KMS-11 (cell line): Measurements from ENCODE around the gene AK6.

Experiments used
- H2AFZ ChIP-seq: fragments of 200-600 bp; sonication (generic); 2 replicates; pipeline ENCODE4 v1.6.1; 2016; ENCODE audit warnings: antibody characterized with exemption, mixed run types, low read depth
- H3K27ac ChIP-seq: fragments of 200-600 bp; sonication (generic); 2 replicates; pipeline ENCODE4 v1.6.1; 2016; ENCODE audit warnings: mild to moderate bottlenecking, mixed run types
- H3K27me3 ChIP-seq: fragments of 200-600 bp; sonication (generic); 2 replicates; pipeline ENCODE4 v1.6.1; 2017; ENCODE audit warnings: mild to moderate bottlenecking, low read depth, mixed run types, moderate library complexity; ENCODE audit not compliant: insufficient read depth
- H3K36me3 ChIP-seq: fragments of 200-600 bp; sonication (generic); 2 replicates; pipeline ENCODE4 v1.6.1; 2017; ENCODE audit warnings: mild to moderate bottlenecking, mixed run types; ENCODE audit not compliant: insufficient read depth
- H3K4me1 ChIP-seq: fragments of 200-600 bp; sonication (generic); 2 replicates; pipeline ENCODE4 v1.6.1; 2016; ENCODE audit warnings: mild to moderate bottlenecking, low read depth, mixed run types; ENCODE audit not compliant: poor library complexity, severe bottlenecking
- H3K4me2 ChIP-seq: fragments of 200-600 bp; sonication (generic); 2 replicates; pipeline ENCODE4 v1.7.0; 2016; ENCODE audit warnings: mild to moderate bottlenecking, mixed run types
- H3K4me3 ChIP-seq: fragments of 200-600 bp; sonication (generic); IDR thresholded peaks from 2 replicates; pipeline ENCODE4 v1.6.1; 2017; ENCODE audit warnings: low read depth, low read length, mixed read lengths; ENCODE audit not compliant: insufficient read depth
- H3K79me2 ChIP-seq: fragments of 200-600 bp; sonication (generic); 2 replicates; pipeline ENCODE4 v1.6.1; 2016; ENCODE audit warnings: low read depth, mixed run types; ENCODE audit not compliant: insufficient read depth
- H3K9ac ChIP-seq: fragments of 200-600 bp; sonication (generic); 2 replicates; pipeline ENCODE4 v1.6.1; 2016; ENCODE audit warnings: mild to moderate bottlenecking, mixed run types
- H4K20me1 ChIP-seq: fragments of 200-600 bp; sonication (generic); 2 replicates; pipeline ENCODE4 v1.6.1; 2016; ENCODE audit warnings: mild to moderate bottlenecking, mixed run types; ENCODE audit not compliant: insufficient read depth
- TF ChIP-seq, protein P1 (sequence below): fragments of 200-600 bp; sonication (generic); conservative IDR thresholded peaks from 2 replicates; pipeline ENCODE4 v1.6.1; 2017; ENCODE audit warnings: low read depth, mild to moderate bottlenecking, antibody characterized with exemption, low read length, moderate library complexity, mixed read lengths

The AK6 gene

GRCh38 chr5:69367697-69368279 is 1.5 kb downstream of the AK6 start:
- no peak overlapping the region for H3K4me3 ChIP-seq
- H2AFZ ChIP-seq = no peak overlapping the region
- peak overlapping the region; percentile 85 for H3K4me2 ChIP-seq
- H4K20me1 ChIP-seq = no peaks in the 10 kb centered on the region
- no peaks in the 10 kb centered on the region for H3K27me3 ChIP-seq
- peaks cover 83% of the 10 kb centered on the region for H3K79me2 ChIP-seq
- peak overlapping the region; percentile 98; the same call in 1 of the 2 replicates for H3K9ac ChIP-seq
- TF ChIP-seq, protein P1, sequence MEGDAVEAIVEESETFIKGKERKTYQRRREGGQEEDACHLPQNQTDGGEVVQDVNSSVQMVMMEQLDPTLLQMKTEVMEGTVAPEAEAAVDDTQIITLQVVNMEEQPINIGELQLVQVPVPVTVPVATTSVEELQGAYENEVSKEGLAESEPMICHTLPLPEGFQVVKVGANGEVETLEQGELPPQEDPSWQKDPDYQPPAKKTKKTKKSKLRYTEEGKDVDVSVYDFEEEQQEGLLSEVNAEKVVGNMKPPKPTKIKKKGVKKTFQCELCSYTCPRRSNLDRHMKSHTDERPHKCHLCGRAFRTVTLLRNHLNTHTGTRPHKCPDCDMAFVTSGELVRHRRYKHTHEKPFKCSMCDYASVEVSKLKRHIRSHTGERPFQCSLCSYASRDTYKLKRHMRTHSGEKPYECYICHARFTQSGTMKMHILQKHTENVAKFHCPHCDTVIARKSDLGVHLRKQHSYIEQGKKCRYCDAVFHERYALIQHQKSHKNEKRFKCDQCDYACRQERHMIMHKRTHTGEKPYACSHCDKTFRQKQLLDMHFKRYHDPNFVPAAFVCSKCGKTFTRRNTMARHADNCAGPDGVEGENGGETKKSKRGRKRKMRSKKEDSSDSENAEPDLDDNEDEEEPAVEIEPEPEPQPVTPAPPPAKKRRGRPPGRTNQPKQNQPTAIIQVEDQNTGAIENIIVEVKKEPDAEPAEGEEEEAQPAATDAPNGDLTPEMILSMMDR = no peak
- peaks cover 26% of the 10 kb centered on the region for H3K4me1 ChIP-seq
- H3K36me3 ChIP-seq = peaks cover 6% of the 10 kb centered on the region; the same call in 1 of the 2 replicates
- H3K27ac ChIP-seq = no peak overlapping the region

DNA sequence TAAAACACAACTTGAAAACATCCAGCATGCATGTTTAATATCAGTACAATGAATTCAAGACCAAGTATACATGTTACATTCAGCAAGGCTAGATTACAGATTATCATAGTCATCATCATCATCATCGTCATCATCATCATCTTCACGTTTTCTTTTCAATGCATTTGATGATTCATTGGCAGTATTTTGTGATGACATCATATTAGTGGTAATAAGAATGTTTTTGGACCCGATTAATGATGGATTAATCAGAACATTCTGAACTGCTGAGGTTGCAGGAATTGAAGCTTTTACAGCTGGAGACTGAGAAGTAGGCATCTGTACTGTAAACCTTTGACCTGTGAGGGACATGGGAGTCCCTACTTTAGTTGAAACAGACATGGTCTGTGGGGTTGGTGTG is 4.5 kb downstream of the AK6 start:
- H3K27ac ChIP-seq = no peak overlapping the region
- no peak overlapping the region for H2AFZ ChIP-seq
- H3K79me2 ChIP-seq = peaks cover 63% of the 10 kb centered on the region
- H4K20me1 ChIP-seq = no peaks in the 10 kb centered on the region
- TF ChIP-seq, protein P1 = no peak
- no peak overlapping the region for H3K4me3 ChIP-seq
- no peaks in the 10 kb centered on the region for H3K27me3 ChIP-seq
- no peak overlapping the region for H3K4me2 ChIP-seq
- peaks cover 11% of the 10 kb centered on the region for H3K4me1 ChIP-seq
- H3K36me3 ChIP-seq = peaks cover 6% of the 10 kb centered on the region; the same call in 1 of the 2 replicates
- no peak overlapping the region for H3K9ac ChIP-seq

- Histone ChIP-seq H3K27me3 (no peaks in the 10 kb centered on the region), H3K4me2 (no peak overlapping the region), H4K20me1 (no peaks in the 10 kb centered on the region), H3K79me2 (peaks cover 66% of the 10 kb centered on the region), H3K36me3 (peaks cover 6% of the 10 kb centered on the region; the same call in 1 of the 2 replicates), H3K9ac (no peak overlapping the region), H2AFZ (no peak overlapping the region), H3K4me1 (peaks cover 15% of the 10 kb centered on the region), H3K27ac (no peak overlapping the region), H3K4me3 (no peak overlapping the region)
- TF ChIP-seq, protein P1 = 0 out of 2 replicates have a peak, but pooled peaks have one; percentile 34
These were observed 4.9 kb downstream of the AK6 start for GRCh38 chr5:69364414-69364813.

GRCh38 chr5:69360442-69360841 is 8.9 kb downstream of the AK6 start:
- no peaks in the 10 kb centered on the region for H3K36me3 ChIP-seq
- peaks cover 37% of the 10 kb centered on the region; the same call in 1 of the 2 replicates for H3K79me2 ChIP-seq
- H3K9ac ChIP-seq = no peak overlapping the region
- H3K27me3 ChIP-seq = no peaks in the 10 kb centered on the region
- peaks cover 34% of the 10 kb centered on the region for H3K4me1 ChIP-seq
- no peak overlapping the region for H2AFZ ChIP-seq
- H3K4me2 ChIP-seq = no peak overlapping the region
- no peak overlapping the region for H3K4me3 ChIP-seq
- no peak overlapping the region for H3K27ac ChIP-seq
- no peaks in the 10 kb centered on the region for H4K20me1 ChIP-seq
- TF ChIP-seq, protein P1 = no peak
